Measurements from ENCODE around the gene CDC40.
"Not testable (repeated sequence)": the region's sequence is repeated elsewhere in the genome, so short reads cannot be mapped to it uniquely, and the experiment has no call there.

DNA sequence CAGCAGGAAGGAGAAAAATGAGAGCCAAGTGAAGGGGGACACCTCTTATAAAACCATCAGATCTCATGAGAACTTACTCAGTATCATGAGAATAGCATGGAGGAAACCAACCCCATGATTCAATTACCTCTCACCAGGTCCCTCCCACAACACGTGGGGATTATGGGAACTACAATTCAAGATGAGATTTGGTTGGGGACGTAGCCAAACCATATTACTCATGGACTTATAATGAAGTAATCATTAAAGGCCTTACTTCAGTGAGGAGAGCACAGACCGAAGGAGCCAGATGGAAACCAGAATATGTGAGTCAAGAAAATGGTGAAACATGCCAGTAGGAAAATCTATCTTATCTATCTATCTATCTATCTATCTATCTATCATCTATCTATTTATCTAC is 64.4 kb downstream of the CDC40 start:
- TF ChIP-seq YY1 (IDR thresholded peaks at IDR 0.05; ENCODE audit: low read depth, low read length); JUND (IDR thresholded peaks at IDR 0.05; ENCODE audit: low read depth, low read length); EZH2 (IDR thresholded peaks at IDR 0.05; ENCODE audit: borderline replicate concordance, control insufficient read depth, low read depth, low read length); CHD2 (IDR thresholded peaks at IDR 0.05; ENCODE audit: borderline replicate concordance, low read depth, low read length); PAX5 (IDR thresholded peaks at IDR 0.05; ENCODE audit: borderline replicate concordance, low read depth, low read length); ZNF384 (IDR thresholded peaks at IDR 0.05; ENCODE audit: borderline replicate concordance, low read depth, low read length); MXI1 (IDR thresholded peaks at IDR 0.05; ENCODE audit: low read depth, low read length); CBFB (IDR thresholded peaks at IDR 0.05; ENCODE audit: low read depth); ZNF24 (IDR thresholded peaks at IDR 0.05); TARDBP (IDR thresholded peaks at IDR 0.05; ENCODE audit: borderline replicate concordance): not testable (repeated sequence)
- TF ChIP-seq, protein P1, sequence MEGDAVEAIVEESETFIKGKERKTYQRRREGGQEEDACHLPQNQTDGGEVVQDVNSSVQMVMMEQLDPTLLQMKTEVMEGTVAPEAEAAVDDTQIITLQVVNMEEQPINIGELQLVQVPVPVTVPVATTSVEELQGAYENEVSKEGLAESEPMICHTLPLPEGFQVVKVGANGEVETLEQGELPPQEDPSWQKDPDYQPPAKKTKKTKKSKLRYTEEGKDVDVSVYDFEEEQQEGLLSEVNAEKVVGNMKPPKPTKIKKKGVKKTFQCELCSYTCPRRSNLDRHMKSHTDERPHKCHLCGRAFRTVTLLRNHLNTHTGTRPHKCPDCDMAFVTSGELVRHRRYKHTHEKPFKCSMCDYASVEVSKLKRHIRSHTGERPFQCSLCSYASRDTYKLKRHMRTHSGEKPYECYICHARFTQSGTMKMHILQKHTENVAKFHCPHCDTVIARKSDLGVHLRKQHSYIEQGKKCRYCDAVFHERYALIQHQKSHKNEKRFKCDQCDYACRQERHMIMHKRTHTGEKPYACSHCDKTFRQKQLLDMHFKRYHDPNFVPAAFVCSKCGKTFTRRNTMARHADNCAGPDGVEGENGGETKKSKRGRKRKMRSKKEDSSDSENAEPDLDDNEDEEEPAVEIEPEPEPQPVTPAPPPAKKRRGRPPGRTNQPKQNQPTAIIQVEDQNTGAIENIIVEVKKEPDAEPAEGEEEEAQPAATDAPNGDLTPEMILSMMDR (IDR thresholded peaks at IDR 0.05 in 2 of 3, conservative IDR thresholded peaks at IDR 0.05 in 1 of 3; ENCODE audit: control insufficient read depth in 2 of 3, extremely low read depth in 1 of 3, insufficient read depth in 1 of 3, low read depth in 3 of 3, low read length in 3 of 3), result not testable (repeated sequence)
- TF ChIP-seq, protein P2, sequence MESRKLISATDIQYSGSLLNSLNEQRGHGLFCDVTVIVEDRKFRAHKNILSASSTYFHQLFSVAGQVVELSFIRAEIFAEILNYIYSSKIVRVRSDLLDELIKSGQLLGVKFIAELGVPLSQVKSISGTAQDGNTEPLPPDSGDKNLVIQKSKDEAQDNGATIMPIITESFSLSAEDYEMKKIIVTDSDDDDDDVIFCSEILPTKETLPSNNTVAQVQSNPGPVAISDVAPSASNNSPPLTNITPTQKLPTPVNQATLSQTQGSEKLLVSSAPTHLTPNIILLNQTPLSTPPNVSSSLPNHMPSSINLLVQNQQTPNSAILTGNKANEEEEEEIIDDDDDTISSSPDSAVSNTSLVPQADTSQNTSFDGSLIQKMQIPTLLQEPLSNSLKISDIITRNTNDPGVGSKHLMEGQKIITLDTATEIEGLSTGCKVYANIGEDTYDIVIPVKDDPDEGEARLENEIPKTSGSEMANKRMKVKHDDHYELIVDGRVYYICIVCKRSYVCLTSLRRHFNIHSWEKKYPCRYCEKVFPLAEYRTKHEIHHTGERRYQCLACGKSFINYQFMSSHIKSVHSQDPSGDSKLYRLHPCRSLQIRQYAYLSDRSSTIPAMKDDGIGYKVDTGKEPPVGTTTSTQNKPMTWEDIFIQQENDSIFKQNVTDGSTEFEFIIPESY (IDR thresholded peaks at IDR 0.05), result not testable (repeated sequence)
- TF ChIP-seq, protein P3, sequence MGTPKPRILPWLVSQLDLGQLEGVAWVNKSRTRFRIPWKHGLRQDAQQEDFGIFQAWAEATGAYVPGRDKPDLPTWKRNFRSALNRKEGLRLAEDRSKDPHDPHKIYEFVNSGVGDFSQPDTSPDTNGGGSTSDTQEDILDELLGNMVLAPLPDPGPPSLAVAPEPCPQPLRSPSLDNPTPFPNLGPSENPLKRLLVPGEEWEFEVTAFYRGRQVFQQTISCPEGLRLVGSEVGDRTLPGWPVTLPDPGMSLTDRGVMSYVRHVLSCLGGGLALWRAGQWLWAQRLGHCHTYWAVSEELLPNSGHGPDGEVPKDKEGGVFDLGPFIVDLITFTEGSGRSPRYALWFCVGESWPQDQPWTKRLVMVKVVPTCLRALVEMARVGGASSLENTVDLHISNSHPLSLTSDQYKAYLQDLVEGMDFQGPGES (IDR thresholded peaks at IDR 0.05), result not testable (repeated sequence)
